Hepatocyte (in vitro differentiated cells): Measurements from ENCODE around the gene SLC6A17. TPM values are rescaled to one million over a fixed set of nuclear protein-coding genes. Genes with fewer than 3 reads are reported as not detected.

Experiments used
- DNase-seq: peaks from one replicate; pipeline ENCODE4 v3.0.0-alpha.2; 2016; ENCODE audit warnings: low spot score
- H2AFZ ChIP-seq: fragments of 200-600 bp; sonication (generic); 2 replicates; pipeline ENCODE4 v1.6.0; 2016; ENCODE audit warnings: antibody characterized with exemption, mild to moderate bottlenecking
- H3K27ac ChIP-seq: fragments of 200-600 bp; sonication (generic); 2 replicates; pipeline ENCODE4 v1.5.1; 2016; ENCODE audit warnings: mild to moderate bottlenecking
- H3K27me3 ChIP-seq: fragments of 200-600 bp; sonication (generic); 2 replicates; pipeline ENCODE4 v1.6.1; 2016
- H3K36me3 ChIP-seq: fragments of 200-600 bp; sonication (generic); replicated peaks from 2 replicates; pipeline ENCODE4 v1.5.1; 2016; ENCODE audit warnings: low read depth; ENCODE audit not compliant: insufficient read depth
- H3K4me1 ChIP-seq: fragments of 200-600 bp; sonication (generic); 2 replicates; pipeline ENCODE4 v1.5.1; 2016; ENCODE audit warnings: mild to moderate bottlenecking, moderate library complexity; ENCODE audit not compliant: insufficient read depth
- H3K4me2 ChIP-seq: fragments of 200-600 bp; sonication (generic); 2 replicates; pipeline ENCODE4 v1.6.0; 2016
- H3K4me3 ChIP-seq: fragments of 200-600 bp; sonication (generic); 2 replicates; pipeline ENCODE4 v1.5.1; 2016; ENCODE audit warnings: mild to moderate bottlenecking
- H3K79me2 ChIP-seq: fragments of 200-600 bp; sonication (generic); 2 replicates; pipeline ENCODE4 v1.6.0; 2017; ENCODE audit warnings: mild to moderate bottlenecking
- H3K9me2 ChIP-seq: fragments of 200-600 bp; sonication (generic); replicated peaks from 2 replicates; pipeline ENCODE4 v1.6.0; 2017; ENCODE audit warnings: mild to moderate bottlenecking; ENCODE audit not compliant: insufficient read depth
- H3K9me3 ChIP-seq: fragments of 200-600 bp; sonication (generic); 2 replicates; pipeline ENCODE4 v1.5.1; 2016; ENCODE audit warnings: low read depth, mild to moderate bottlenecking
- H4K20me1 ChIP-seq: fragments of 200-600 bp; sonication (generic); 2 replicates; pipeline ENCODE4 v1.6.0; 2016; ENCODE audit warnings: mild to moderate bottlenecking; ENCODE audit not compliant: insufficient read depth, poor library complexity, severe bottlenecking
- EZH2 ChIP-seq: fragments of 200-600 bp; sonication (generic); IDR thresholded peaks from 2 replicates; pipeline ENCODE4 v1.6.1; 2016; ENCODE audit warnings: antibody characterized with exemption, mild to moderate bottlenecking, borderline replicate concordance
- EZH2phosphoT487 ChIP-seq: fragments of 200-600 bp; sonication (generic); IDR thresholded peaks from one replicate; pipeline ENCODE4 v1.6.1; 2018; ENCODE audit warnings: antibody characterized with exemption, mild to moderate bottlenecking, low read depth, moderate library complexity; ENCODE audit not compliant: unreplicated experiment, severe bottlenecking
- WGBS: methylation state at CpG from one replicate; pipeline ENCODE4 v1.1.6; 2016; ENCODE audit warnings: low lambda C conversion rate; ENCODE audit errors: missing lambda C conversion rate; 5-methylcytosine and 5-hydroxymethylcytosine counted together
- polyA plus RNA-seq: library from polyadenylated mRNA; unstranded; fragments of >200 nt; fragmentation: Nextera tagmentation; extraction: Ambion mirVana; gene quantifications from 2 replicates; pipeline ENCODE4 v1.2.1, GENCODE V29; 2016
- total RNA-seq: library from RNA; depleted of rRNA; stranded (reverse); fragments of >200 nt; gene quantifications from 2 replicates; pipeline ENCODE4 v1.2.3, GENCODE V29; 2014
- TF ChIP-seq, protein P1 (sequence below): fragments of 200-600 bp; sonication (generic); IDR thresholded peaks from 2 replicates; pipeline ENCODE4 v1.5.1; 2016; ENCODE audit warnings: antibody characterized with exemption, mild to moderate bottlenecking; ENCODE audit not compliant: poor library complexity

SLC6A17 gene
- total and polyA plus RNA-seq, 2 experiments from 2014 or later = 0.36 to 0.63 TPM

DNA sequence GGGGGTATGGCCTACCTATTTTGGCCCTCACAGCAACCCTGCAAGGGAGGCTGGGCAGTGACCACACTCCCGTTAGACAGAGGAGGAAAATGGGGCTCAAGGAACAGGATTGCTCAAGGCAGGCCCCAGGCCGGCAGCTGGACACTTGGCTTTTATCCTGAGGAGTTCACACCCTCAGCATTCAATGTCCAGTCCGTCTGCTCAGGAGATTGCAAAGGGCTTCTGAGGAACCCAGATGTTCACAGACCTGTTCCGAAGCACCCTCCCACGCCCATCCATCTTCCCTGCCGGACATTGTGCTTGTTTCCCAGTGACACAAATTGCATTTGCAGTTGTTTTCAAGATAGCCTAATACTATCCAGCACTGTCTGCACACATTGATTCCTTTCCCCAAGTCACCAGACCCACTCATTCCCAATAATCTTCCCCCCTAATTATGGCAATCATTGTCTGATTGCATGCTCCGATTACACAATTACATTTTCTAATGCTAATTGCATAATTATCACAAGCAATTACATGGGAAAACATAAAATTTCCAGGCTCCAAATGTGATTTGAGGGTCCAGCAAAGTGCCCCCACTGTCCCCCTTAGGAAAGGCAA, 42.3 kb upstream of the SLC6A17 start:
- no peak overlapping the region for H2AFZ ChIP-seq
- TF ChIP-seq EZH2phosphoT487 (no peak), EZH2 (no peak)
- TF ChIP-seq, protein P1, sequence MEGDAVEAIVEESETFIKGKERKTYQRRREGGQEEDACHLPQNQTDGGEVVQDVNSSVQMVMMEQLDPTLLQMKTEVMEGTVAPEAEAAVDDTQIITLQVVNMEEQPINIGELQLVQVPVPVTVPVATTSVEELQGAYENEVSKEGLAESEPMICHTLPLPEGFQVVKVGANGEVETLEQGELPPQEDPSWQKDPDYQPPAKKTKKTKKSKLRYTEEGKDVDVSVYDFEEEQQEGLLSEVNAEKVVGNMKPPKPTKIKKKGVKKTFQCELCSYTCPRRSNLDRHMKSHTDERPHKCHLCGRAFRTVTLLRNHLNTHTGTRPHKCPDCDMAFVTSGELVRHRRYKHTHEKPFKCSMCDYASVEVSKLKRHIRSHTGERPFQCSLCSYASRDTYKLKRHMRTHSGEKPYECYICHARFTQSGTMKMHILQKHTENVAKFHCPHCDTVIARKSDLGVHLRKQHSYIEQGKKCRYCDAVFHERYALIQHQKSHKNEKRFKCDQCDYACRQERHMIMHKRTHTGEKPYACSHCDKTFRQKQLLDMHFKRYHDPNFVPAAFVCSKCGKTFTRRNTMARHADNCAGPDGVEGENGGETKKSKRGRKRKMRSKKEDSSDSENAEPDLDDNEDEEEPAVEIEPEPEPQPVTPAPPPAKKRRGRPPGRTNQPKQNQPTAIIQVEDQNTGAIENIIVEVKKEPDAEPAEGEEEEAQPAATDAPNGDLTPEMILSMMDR = no peak
- no peaks in the 10 kb centered on the region for H3K9me3 ChIP-seq
- H3K4me2 ChIP-seq = no peak overlapping the region
- no peaks in the 10 kb centered on the region for H3K9me2 ChIP-seq
- no peak for DNase-seq
- no peaks in the 10 kb centered on the region for H3K79me2 ChIP-seq
- no peak overlapping the region for H3K4me3 ChIP-seq
- no peaks in the 10 kb centered on the region for H4K20me1 ChIP-seq
- no peaks in the 10 kb centered on the region for H3K36me3 ChIP-seq
- H3K27ac ChIP-seq = no peak overlapping the region
- H3K4me1 ChIP-seq = no peaks in the 10 kb centered on the region
- no peaks in the 10 kb centered on the region for H3K27me3 ChIP-seq
- 56% methylated on average over 7 of the region's 7 CpGs for WGBS

DNA sequence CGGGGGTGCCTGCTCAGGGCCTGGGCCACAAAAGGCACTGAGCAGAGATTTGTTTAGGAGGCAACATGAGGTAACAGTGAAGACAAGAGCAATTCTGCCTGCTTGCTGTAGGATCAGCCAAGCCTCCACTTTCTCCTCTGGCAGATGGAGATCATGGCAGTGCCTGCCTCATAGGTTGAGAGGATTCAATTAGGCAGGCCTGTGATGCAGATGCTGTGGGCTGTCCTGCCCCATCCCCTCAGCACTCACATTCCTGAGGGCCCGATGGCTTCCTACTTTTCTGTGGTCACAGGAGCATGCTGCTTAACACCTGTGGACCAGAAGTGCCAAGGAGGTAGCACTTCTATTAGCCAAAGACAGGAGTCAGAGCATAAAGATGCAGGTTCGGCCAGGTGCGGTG, 39.2 kb upstream of the SLC6A17 start:
- H4K20me1 ChIP-seq = no peaks in the 10 kb centered on the region
- no peak overlapping the region for H2AFZ ChIP-seq
- no peak overlapping the region for H3K27ac ChIP-seq
- no peak overlapping the region for H3K4me2 ChIP-seq
- no peak for DNase-seq
- TF ChIP-seq, protein P1 = no peak
- no peak for TF ChIP-seq EZH2
- H3K27me3 ChIP-seq = peaks cover 6% of the 10 kb centered on the region
- WGBS = 69% methylated on average over 4 of the region's 4 CpGs
- no peak overlapping the region for H3K4me3 ChIP-seq
- H3K4me1 ChIP-seq = no peaks in the 10 kb centered on the region
- H3K79me2 ChIP-seq = no peaks in the 10 kb centered on the region
- H3K9me3 ChIP-seq = no peaks in the 10 kb centered on the region
- H3K9me2 ChIP-seq = no peaks in the 10 kb centered on the region
- H3K36me3 ChIP-seq = no peaks in the 10 kb centered on the region

DNA sequence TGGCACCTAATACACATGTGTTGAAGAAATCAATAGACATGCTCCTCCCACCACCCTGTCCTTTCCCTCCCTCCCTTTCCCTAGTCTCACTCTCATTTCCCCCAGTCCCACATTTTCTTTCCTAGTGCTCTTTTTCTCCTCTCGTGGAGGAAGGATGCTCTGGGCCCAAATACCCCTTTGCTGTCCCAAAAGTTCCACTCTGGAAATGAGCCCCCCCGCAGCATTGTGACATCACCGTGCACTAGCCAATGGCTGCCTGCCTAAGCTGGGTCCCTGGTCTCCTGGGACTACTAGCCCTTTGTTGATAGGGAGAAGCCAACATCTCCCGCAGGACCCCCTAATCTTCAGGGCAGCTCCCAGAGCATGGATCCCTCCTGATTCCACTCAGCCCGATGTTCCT, 38.2 kb upstream of the SLC6A17 start, which contains the start of gene UBL4B:
TSS of gene UBL4B (plus strand) at position 301 of the 400 bp plus-strand sequence. CDS start at position 393, 92 bp downstream.
- no peak within 1 kb of the TSS for H2AFZ ChIP-seq
- WGBS = 91% methylated on average over 5 of the region's 5 CpGs
- H3K9me2 ChIP-seq = no peaks in the 10 kb centered on the region
- no peaks in the 10 kb centered on the region for H3K9me3 ChIP-seq
- no peaks in the 10 kb centered on the region for H3K36me3 ChIP-seq
- H3K79me2 ChIP-seq = no peaks in the 10 kb centered on the region
- H3K27ac ChIP-seq = no peak within 1 kb of the TSS
- H3K4me3 ChIP-seq = no peak within 1 kb of the TSS
- H3K4me2 ChIP-seq = no peak within 1 kb of the TSS
- H3K27me3 ChIP-seq = peaks cover 6% of the 10 kb centered on the region
- no peaks in the 10 kb centered on the region for H3K4me1 ChIP-seq
- no peaks in the 10 kb centered on the region for H4K20me1 ChIP-seq
- TF ChIP-seq, protein P1 = no peak
- TF ChIP-seq EZH2 (no peak), EZH2phosphoT487 (no peak)
- DNase-seq = no peak

DNA sequence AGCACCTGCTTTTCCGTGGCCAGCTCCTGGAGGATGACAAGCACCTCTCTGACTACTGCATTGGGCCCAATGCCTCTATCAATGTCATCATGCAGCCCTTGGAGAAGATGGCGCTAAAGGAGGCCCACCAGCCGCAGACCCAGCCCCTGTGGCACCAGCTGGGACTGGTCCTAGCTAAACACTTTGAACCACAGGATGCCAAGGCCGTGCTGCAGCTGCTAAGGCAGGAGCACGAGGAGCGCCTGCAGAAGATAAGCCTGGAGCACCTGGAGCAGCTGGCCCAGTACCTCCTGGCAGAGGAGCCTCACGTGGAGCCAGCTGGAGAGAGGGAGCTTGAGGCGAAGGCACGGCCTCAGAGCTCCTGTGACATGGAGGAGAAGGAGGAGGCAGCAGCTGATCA, 37.6 kb upstream of the SLC6A17 start:
- H2AFZ ChIP-seq = no peak overlapping the region
- DNase-seq = no peak
- H3K9me2 ChIP-seq = no peaks in the 10 kb centered on the region
- H3K27me3 ChIP-seq = peaks cover 6% of the 10 kb centered on the region
- no peaks in the 10 kb centered on the region for H3K4me1 ChIP-seq
- no peaks in the 10 kb centered on the region for H3K36me3 ChIP-seq
- H3K4me2 ChIP-seq = no peak overlapping the region
- no peak for TF ChIP-seq EZH2phosphoT487
- TF ChIP-seq, protein P1 = no peak
- no peaks in the 10 kb centered on the region for H3K79me2 ChIP-seq
- no peak overlapping the region for H3K27ac ChIP-seq
- H3K4me3 ChIP-seq = no peak overlapping the region
- H4K20me1 ChIP-seq = no peaks in the 10 kb centered on the region
- no peaks in the 10 kb centered on the region for H3K9me3 ChIP-seq
- WGBS = 82% methylated on average over 9 of the region's 9 CpGs
